Measurements from ENCODE around the gene P2RX3. TPM values are rescaled to one million over a fixed set of nuclear protein-coding genes. Genes with fewer than 3 reads are reported as not detected.

Gene P2RX3
- total RNA-seq, 2 experiments from 2014 or later, result not detected

DNA sequence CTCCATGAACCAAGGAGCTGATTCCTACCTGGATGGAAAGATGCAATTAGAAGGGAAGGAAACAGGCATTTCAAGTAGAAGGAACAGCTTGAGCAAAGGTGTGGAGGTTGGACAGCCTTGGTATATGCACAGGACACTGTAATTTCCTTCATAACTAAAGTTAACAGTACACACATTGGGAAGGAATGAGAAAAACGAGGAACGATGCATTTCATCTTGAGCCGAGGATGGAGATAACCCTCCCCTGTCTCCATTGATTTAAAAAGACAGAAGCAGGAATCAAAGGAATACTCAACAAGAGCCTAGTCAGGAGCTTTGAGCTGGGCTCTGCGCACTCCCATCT, 54.6 kb downstream of the P2RX3 start:
- BruUV-seq (replicated peaks), result no TSS peak
- Histone ChIP-seq H3K9me2 (ENCODE audit: insufficient read depth, low read length) (no peaks in the 10 kb centered on the region), H3K4me1 (ENCODE audit: insufficient read depth, low read length, poor library complexity, severe bottlenecking) (no peaks in the 10 kb centered on the region), H3K36me3 (ENCODE audit: insufficient read depth, low read length) (no peaks in the 10 kb centered on the region), H3K4me2 (ENCODE audit: low read length) (no peak overlapping the region), H3K4me3 (ENCODE audit: low read depth, low read length, poor library complexity, severe bottlenecking) (no peak overlapping the region), H3K9me3 (ENCODE audit: low read length) (no peaks in the 10 kb centered on the region), H2AFZ (ENCODE audit: low read length) (no peak overlapping the region), H4K20me1 (ENCODE audit: insufficient read depth, low read length) (no peaks in the 10 kb centered on the region), H3K79me2 (ENCODE audit: insufficient read depth, low read depth, low read length) (no peaks in the 10 kb centered on the region), H3K27ac (ENCODE audit: low read depth, low read length, poor library complexity, severe bottlenecking) (no peak overlapping the region)
- POLR2A ChIA-PET, result interaction anchor here (0.6 kb wide), 1 partner anchor 291 kb away, joined by 3 read pairs; no protein-coding TSS in a partner anchor
- intact Hi-C loops (cut with micrococcal nuclease; ENCODE audit: unreplicated experiment), result no loop called here
- no peak for DNase-seq (ENCODE audit: low spot score)
- TF ChIP-seq, protein P1, sequence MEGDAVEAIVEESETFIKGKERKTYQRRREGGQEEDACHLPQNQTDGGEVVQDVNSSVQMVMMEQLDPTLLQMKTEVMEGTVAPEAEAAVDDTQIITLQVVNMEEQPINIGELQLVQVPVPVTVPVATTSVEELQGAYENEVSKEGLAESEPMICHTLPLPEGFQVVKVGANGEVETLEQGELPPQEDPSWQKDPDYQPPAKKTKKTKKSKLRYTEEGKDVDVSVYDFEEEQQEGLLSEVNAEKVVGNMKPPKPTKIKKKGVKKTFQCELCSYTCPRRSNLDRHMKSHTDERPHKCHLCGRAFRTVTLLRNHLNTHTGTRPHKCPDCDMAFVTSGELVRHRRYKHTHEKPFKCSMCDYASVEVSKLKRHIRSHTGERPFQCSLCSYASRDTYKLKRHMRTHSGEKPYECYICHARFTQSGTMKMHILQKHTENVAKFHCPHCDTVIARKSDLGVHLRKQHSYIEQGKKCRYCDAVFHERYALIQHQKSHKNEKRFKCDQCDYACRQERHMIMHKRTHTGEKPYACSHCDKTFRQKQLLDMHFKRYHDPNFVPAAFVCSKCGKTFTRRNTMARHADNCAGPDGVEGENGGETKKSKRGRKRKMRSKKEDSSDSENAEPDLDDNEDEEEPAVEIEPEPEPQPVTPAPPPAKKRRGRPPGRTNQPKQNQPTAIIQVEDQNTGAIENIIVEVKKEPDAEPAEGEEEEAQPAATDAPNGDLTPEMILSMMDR (conservative IDR thresholded peaks at IDR 0.05; ENCODE audit: low read length), result no peak
- no peak for TF ChIP-seq EZH2phosphoT487 (IDR thresholded peaks at IDR 0.05; ENCODE audit: borderline replicate concordance, low read depth, low read length)
- CTCF ChIA-PET (ENCODE audit: unreplicated experiment), result no interaction called here

DNA sequence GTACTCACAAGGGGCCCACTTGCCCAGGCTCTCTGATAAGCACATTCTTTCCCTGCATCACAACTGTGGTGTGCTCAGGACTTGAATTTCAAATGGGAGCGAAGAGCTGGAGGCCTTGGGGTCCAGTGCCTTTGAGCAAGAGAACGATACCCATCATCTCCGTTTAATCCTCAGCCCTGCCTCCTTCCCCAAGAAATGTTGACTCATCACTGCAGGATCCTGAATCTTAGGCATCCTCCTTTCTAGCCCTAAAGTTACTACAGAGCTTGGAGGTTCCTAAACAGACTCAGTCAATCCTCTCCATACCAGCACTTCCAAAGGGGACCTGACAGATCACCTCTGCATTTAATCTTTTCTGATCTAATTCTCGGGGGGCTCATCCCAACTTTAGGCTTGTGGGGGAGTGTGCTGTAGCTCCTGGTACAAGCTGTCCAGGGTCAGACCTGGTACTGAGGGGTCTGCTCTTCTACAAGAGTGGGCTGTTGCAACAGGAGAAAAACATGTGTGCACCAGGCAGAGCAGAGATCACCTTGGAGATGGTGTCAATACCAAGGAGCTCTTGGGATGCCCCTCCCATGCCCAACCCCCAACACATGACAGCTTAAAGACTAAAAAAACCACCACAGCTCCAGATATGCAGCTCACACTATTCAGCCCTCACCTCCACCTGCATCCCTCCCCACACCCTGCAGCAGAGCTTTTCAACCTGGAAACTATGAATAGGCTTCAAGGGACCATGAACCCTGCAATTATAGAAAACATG, 56.2 kb downstream of the P2RX3 start:
- no peak for TF ChIP-seq EZH2phosphoT487 (IDR thresholded peaks at IDR 0.05; ENCODE audit: borderline replicate concordance, low read depth, low read length)
- TF ChIP-seq, protein P1 (conservative IDR thresholded peaks at IDR 0.05; ENCODE audit: low read length), result no peak
- BruUV-seq (replicated peaks), result no TSS peak
- Histone ChIP-seq H3K4me2 (ENCODE audit: low read length) (no peak overlapping the region), H3K36me3 (ENCODE audit: insufficient read depth, low read length) (no peaks in the 10 kb centered on the region), H3K4me3 (ENCODE audit: low read depth, low read length, poor library complexity, severe bottlenecking) (no peak overlapping the region), H4K20me1 (ENCODE audit: insufficient read depth, low read length) (no peaks in the 10 kb centered on the region), H3K9me2 (ENCODE audit: insufficient read depth, low read length) (no peaks in the 10 kb centered on the region), H3K9me3 (ENCODE audit: low read length) (no peaks in the 10 kb centered on the region), H2AFZ (ENCODE audit: low read length) (no peak overlapping the region), H3K27ac (ENCODE audit: low read depth, low read length, poor library complexity, severe bottlenecking) (no peak overlapping the region), H3K79me2 (ENCODE audit: insufficient read depth, low read depth, low read length) (no peaks in the 10 kb centered on the region), H3K4me1 (ENCODE audit: insufficient read depth, low read length, poor library complexity, severe bottlenecking) (no peaks in the 10 kb centered on the region)
- ChIA-PET POLR2A (interaction anchor here (1.1 kb wide), 1 partner anchor 33 kb away, joined by 4 read pairs; no protein-coding TSS in a partner anchor), CTCF (ENCODE audit: unreplicated experiment) (no interaction called here)
- no peak for DNase-seq (ENCODE audit: low spot score)
- intact Hi-C loops (cut with micrococcal nuclease; ENCODE audit: unreplicated experiment), result no loop called here

DNA sequence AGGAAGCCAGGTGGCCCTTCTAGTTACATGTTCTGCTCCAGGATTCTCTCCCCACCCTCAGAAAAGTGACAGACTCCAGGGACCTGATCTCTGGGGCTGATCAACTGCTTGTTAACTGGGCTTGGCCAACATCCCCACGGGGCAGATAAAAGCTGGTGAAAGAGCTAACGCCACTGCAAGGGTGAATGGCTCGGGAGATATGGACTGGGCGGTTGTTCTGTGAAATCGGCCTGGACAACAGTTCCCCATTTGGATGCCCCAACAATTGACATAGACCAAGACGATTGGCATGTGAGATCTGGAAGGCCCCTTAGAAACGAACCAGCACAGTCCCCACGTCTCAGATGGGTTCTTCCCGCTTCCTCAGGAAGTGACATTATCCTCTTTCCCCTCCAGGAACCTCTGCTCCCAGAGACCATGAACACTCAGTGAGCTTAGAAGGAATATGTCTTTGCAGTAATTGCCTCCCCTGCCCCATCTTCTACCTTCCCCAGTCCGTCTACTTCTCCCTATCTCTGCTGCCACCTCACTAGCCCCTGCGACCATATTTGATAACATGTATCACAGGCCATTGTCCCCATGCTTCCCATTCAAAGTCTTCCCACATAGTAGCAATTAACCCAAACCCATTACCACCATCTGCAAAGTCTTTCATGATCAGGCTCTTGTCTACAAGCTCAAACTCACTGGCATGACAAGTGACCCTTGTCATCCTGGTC, 57.9 kb downstream of the P2RX3 start:
- POLR2A ChIA-PET, result no interaction called here
- Histone ChIP-seq H3K4me1 (ENCODE audit: insufficient read depth, low read length, poor library complexity, severe bottlenecking) (no peaks in the 10 kb centered on the region), H4K20me1 (ENCODE audit: insufficient read depth, low read length) (no peaks in the 10 kb centered on the region), H3K9me2 (ENCODE audit: insufficient read depth, low read length) (no peaks in the 10 kb centered on the region), H2AFZ (ENCODE audit: low read length) (no peak overlapping the region), H3K4me2 (ENCODE audit: low read length) (no peak overlapping the region), H3K4me3 (ENCODE audit: low read depth, low read length, poor library complexity, severe bottlenecking) (no peak overlapping the region), H3K9me3 (ENCODE audit: low read length) (no peaks in the 10 kb centered on the region), H3K79me2 (ENCODE audit: insufficient read depth, low read depth, low read length) (no peaks in the 10 kb centered on the region), H3K36me3 (ENCODE audit: insufficient read depth, low read length) (no peaks in the 10 kb centered on the region), H3K27ac (ENCODE audit: low read depth, low read length, poor library complexity, severe bottlenecking) (no peak overlapping the region)
- CTCF ChIA-PET (ENCODE audit: unreplicated experiment), result no interaction called here
- intact Hi-C loops (cut with micrococcal nuclease; ENCODE audit: unreplicated experiment), result no loop called here
- TF ChIP-seq, protein P1 (conservative IDR thresholded peaks at IDR 0.05; ENCODE audit: low read length), result no peak
- TF ChIP-seq EZH2phosphoT487 (IDR thresholded peaks at IDR 0.05; ENCODE audit: borderline replicate concordance, low read depth, low read length), result no peak
- no peak for DNase-seq (ENCODE audit: low spot score)
- BruUV-seq (replicated peaks), result no TSS peak
